HL-60 (cell line): ENCODE results near the gene TJP1.

ENCODE experiments used
- DNase-seq, 2 experiments: peaks; one replicate each; pipeline ENCODE4 v3.0.0-alpha.2; 2010 to 2020; ENCODE audit warnings: low read depth in 1 of 2, low spot score in 1 of 2
- H3K27ac ChIP-seq: fragments of 250-450 bp; sonication (Bioruptor Pico); replicated peaks from 2 replicates; pipeline ENCODE4 v1.5.1; 2020; ENCODE audit warnings: mild to moderate bottlenecking, moderate library complexity
- H3K27me3 ChIP-seq: fragments of 250-450 bp; sonication (Bioruptor Pico); 2 replicates; pipeline ENCODE4 v1.5.1; 2021; ENCODE audit warnings: mild to moderate bottlenecking, moderate library complexity; ENCODE audit not compliant: insufficient read depth, poor library complexity, severe bottlenecking
- H3K4me3 ChIP-seq: replicated peaks from 2 replicates; pipeline ENCODE4 v1.5.1; 2011; ENCODE audit warnings: mild to moderate bottlenecking, control low read depth, low read length; ENCODE audit not compliant: insufficient read depth
- CTCF ChIP-seq: IDR thresholded peaks from one replicate; pipeline ENCODE4 v1.5.1; 2011; ENCODE audit warnings: low read length, control low read depth, inconsistent platforms; ENCODE audit not compliant: insufficient read depth
- GABPA ChIP-seq: IDR thresholded peaks from 2 replicates; pipeline ENCODE4 v1.6.1; 2012; ENCODE audit warnings: low read depth
- POLR2AphosphoS5 ChIP-seq: IDR thresholded peaks from 2 replicates; pipeline ENCODE4 v1.6.1; 2012; ENCODE audit warnings: low read depth
- SPI1 ChIP-seq: IDR thresholded peaks from 2 replicates; pipeline ENCODE4 v1.6.1; 2012; ENCODE audit warnings: low read depth, mild to moderate bottlenecking, borderline replicate concordance
- TF ChIP-seq, protein P1 (sequence below): IDR thresholded peaks from 2 replicates; pipeline ENCODE4 v1.6.1; 2012; ENCODE audit warnings: low read depth; ENCODE audit not compliant: insufficient replicate concordance

The TJP1 gene

DNA sequence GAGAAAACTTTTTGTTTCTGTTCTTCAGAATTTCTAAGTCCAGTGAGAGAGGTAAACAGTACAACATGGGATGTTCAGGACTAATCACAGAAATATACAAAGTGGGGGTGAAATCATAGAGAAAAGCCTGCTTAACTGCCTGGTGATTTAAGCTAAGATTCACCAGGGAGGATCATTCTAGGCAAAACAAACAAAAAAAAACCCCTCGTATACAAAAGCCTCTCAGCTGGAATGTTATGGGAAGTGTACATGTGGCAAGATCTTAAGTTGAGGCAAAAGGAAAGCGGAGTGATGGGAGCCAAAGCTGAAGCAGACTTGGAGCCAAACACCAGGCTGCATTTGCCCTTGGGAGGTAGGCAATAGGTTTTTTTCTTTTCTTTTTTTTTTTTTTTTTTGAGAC is 40.0 kb upstream of the TJP1 start:
- TF ChIP-seq SPI1, result no peak
- TF ChIP-seq, protein P1, sequence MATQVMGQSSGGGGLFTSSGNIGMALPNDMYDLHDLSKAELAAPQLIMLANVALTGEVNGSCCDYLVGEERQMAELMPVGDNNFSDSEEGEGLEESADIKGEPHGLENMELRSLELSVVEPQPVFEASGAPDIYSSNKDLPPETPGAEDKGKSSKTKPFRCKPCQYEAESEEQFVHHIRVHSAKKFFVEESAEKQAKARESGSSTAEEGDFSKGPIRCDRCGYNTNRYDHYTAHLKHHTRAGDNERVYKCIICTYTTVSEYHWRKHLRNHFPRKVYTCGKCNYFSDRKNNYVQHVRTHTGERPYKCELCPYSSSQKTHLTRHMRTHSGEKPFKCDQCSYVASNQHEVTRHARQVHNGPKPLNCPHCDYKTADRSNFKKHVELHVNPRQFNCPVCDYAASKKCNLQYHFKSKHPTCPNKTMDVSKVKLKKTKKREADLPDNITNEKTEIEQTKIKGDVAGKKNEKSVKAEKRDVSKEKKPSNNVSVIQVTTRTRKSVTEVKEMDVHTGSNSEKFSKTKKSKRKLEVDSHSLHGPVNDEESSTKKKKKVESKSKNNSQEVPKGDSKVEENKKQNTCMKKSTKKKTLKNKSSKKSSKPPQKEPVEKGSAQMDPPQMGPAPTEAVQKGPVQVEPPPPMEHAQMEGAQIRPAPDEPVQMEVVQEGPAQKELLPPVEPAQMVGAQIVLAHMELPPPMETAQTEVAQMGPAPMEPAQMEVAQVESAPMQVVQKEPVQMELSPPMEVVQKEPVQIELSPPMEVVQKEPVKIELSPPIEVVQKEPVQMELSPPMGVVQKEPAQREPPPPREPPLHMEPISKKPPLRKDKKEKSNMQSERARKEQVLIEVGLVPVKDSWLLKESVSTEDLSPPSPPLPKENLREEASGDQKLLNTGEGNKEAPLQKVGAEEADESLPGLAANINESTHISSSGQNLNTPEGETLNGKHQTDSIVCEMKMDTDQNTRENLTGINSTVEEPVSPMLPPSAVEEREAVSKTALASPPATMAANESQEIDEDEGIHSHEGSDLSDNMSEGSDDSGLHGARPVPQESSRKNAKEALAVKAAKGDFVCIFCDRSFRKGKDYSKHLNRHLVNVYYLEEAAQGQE, result no peak
- no peak for DNase-seq
- H3K27ac ChIP-seq, result no peak overlapping the region
- no peak overlapping the region for H3K4me3 ChIP-seq
- no peaks in the 10 kb centered on the region for H3K27me3 ChIP-seq

- Histone ChIP-seq H3K4me3 (no peak overlapping the region), H3K27ac (no peak overlapping the region), H3K27me3 (no peaks in the 10 kb centered on the region)
- TF ChIP-seq POLR2AphosphoS5 (no peak), SPI1 (no peak), CTCF (no peak), GABPA (no peak)
- TF ChIP-seq, protein P1, result no peak
- no peak for DNase-seq
Observed at GRCh38 chr15:29860872-29861271, 38.6 kb upstream of the TJP1 start.

GRCh38 chr15:29859973-29860715 is 37.9 kb upstream of the TJP1 start:
- Histone ChIP-seq H3K27ac (no peak overlapping the region), H3K27me3 (no peaks in the 10 kb centered on the region), H3K4me3 (no peak overlapping the region)
- no peak for TF ChIP-seq SPI1
- TF ChIP-seq CTCF, result no peak
- TF ChIP-seq, protein P1, result no peak
- no peak for TF ChIP-seq GABPA
- no peak for TF ChIP-seq POLR2AphosphoS5
- no peak for DNase-seq

DNA sequence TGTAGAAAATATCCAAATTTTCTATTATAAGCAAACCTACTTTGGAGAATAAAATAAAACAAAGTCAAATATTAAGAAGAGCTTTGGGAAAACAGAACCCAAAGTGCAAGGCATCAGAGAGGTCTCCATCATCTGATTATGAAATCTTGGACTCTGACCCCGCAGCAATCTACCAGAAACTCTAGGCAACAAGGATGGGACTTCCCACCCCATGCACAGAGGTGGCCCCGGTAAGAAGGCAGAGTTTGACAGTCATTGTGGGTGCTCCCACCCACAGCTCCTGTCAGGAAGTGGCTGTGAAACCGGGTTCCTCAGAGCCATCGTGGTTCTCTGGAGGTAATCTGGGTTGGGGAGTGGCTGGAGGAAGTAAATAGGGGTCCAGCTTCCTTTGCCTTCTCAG is 37.0 kb upstream of the TJP1 start:
- no peak for TF ChIP-seq CTCF
- TF ChIP-seq GABPA, result no peak
- no peak for TF ChIP-seq SPI1
- TF ChIP-seq, protein P1, result no peak
- no peak for TF ChIP-seq POLR2AphosphoS5

More for the DNA sequence above, 37.0 kb upstream of the TJP1 start:
- H3K27ac ChIP-seq, result no peak overlapping the region
- no peak for DNase-seq
- no peaks in the 10 kb centered on the region for H3K27me3 ChIP-seq
- H3K4me3 ChIP-seq, result no peak overlapping the region
